Stimulated activated CD8-positive, alpha-beta memory T cell treated with anti-CD3 and anti-CD28 coated beads, Interleukin-15, amount 100 ng/mL, for 4 hours (primary cell): Measurements from ENCODE around the gene KIF6.

ENCODE experiments used
- DNase-seq, 2 donors: peaks; one replicate each; pipeline ENCODE4 v3.0.0-alpha.2; 2020; ENCODE audit warnings: low read depth in 2 of 2

The KIF6 gene

DNA sequence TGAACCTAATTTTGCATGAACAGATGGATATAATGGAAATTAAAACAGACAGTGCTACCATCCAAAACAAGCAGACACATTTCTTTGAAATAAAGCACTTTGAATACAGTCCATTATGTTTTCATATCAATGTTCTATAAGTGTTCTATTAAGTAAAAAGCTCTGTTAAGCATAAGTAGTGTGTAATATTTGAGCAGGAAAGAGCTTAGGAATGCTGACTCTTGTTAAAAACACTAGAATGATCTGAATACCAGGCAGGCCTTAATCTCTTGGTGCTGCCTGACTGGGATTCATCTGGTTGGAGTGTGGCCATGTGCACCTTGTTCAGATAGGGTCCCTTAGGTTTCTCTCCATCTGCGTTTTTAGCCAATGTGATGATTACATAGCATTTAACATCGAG, 130.9 kb downstream of the KIF6 start:
- DNase-seq: no peak

DNA sequence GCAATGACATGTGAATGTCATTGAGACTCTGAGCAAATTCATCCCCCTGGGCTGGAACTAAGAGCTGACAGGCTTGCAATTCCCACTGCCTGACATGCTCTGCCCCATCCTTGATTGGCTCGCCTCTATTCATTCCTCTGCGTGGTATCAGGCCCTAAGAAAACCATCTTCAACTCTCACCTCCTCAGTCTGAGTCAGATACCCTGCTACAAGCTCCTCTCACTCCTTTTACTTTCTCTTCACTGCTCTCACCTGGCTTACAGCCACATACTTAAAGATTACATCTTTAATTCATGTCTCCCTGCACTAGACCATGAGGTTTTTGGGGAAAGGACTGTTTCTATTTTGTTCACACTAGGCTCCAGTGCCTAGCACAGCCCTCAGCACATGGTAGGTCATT, 131.6 kb downstream of the KIF6 start:
- DNase-seq: no peak

DNA sequence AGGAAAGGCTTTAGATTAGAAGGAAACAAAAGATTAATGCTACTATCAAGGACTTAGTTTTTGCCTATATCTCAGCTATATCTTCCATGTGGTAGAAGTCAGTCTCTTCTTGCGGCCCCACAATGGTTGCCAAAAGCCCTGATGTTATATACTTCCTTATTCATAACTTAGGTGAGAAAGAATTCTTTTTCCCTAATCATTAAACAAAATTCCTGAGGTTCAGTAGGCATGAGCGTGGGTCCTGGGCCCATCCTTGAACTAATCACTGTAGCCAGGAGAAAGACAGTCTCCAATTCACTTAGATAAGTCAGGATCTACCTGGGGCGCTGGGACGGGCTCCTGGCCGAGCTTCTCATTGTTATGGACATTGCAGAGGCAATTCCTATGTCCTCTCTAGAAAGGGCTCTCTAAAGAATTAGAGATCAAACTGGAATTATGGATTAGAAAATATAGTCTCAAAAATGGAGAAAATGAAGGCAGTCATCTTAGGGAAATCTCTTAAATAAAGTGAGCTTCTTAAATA, 134.3 kb downstream of the KIF6 start:
- no peak for DNase-seq

DNA sequence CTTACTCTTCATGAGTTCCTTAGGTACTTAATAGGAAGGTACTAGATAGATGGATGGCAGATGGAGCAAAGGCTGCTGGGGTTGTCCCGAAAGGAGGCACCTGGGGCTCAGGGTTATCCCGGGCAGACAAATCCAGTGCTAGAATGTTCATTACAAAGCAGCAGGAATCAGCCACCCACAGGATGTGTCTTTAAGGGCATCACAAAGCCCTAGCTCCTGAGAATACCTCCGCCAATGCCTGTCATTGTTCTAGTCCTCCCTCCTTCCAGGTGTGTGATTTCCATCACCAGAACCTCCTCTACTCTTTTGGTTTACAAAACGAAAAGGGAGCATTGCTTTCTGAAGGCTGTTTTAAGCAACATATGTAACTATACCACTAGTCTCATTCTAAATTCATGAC, 138.1 kb downstream of the KIF6 start:
- DNase-seq: no peak

DNA sequence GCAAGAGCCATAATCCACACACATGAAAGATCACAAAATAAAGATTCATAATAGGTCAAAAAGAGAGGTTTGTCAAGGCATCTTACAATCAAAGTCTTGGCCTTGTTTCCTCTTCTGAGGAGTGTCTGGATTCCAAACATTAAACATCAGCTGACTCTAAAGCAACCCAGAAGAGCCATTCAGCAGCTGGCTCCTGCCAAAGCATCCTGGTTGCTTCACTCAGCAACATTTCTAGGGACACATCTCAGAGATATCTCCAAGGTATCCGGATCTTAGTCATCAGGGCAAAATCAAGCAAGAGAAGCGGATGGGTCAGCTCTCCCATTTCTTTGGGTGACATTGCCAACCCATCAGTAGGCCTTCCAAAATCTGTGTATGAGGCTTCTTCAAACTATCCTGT, 139.6 kb downstream of the KIF6 start:
- no peak for DNase-seq

DNA sequence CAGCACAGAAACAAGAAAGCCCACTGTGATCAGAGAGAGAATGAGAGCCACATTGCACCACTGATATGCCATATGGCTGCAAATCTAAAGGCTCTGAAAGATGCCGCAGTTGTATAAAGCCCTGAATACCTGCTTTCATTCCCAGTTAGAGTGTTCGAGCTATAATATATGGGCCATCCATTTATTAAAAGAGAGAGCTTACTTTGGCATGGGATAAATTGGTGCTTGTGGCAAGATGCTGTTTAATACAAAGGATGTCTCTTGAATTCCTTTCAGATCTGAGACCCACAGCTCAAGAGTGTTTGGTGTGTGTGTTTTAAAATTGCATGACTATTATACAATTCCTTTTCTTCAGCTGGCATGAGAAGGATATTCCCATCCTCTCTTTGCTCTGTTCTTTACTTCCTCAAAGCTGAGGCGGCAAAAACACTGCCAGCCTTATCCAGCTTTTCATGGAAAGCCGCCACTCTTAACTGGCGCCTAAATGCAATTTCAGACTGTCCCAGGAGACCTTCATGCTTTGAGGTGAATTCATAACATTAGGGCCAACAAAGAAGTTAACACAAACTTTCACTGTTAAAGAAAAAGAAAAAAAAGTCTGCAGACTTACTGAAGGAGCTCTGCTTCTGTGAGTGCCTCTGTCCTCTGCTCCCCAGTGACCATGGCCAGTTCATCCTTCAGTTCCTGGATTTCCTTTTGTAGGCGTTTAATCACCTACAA, 147.6 kb downstream of the KIF6 start:
- DNase-seq: no peak

DNA sequence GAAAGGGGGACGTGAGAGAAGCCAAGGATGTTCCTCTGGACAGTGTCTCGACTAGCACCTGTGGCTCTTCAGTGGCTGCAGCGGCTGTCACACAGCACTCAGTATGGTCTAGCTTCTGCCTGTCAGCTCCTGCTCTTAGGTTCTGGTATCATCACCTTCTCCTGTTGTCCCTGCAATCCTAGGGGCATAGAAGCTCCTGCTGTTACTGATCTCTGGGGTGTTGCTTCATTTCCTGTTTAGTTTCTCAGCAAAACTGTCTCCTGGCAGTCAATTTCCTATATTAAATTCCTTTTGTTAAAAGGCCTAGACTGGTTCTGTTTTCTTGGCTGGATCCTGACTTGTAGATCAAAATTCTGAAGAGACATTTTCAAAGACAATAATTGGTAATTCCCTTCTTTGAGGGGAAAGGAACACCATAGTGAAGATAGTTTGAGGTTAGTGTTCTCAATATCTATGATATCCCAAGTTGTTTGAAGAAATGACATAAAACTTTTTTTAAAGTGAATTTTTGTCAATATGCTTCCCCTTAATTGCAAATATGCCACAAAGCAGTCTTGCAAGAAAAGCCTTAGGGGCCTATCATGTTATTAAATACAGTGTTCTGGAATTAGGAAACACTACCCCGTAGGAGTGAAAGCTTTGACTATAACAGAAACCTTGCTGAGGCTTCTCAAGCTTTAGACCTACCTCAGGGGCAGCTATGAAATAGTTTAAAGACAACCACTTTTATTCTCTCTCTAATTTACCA, 148.5 kb downstream of the KIF6 start:
- no peak for DNase-seq

DNA sequence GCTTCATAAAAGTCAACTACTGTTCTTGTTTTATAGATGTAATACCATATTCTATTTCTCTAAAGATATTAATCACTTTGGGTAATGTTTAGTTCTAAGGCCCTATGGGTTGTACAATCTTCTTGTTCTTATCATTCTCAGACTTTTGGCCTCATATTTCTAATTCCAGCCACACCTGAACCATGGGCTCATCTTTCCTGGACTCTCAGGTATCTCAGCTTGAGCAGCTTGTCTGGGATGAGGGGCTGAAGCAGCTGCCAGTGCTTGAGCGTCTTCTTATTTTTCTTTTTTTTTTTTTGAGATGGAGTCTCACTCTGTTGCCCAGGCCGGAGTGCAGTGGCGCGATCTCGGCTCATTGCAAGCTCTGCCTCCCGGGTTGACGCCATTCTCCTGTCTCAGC, 150.2 kb downstream of the KIF6 start:
- no peak for DNase-seq

DNA sequence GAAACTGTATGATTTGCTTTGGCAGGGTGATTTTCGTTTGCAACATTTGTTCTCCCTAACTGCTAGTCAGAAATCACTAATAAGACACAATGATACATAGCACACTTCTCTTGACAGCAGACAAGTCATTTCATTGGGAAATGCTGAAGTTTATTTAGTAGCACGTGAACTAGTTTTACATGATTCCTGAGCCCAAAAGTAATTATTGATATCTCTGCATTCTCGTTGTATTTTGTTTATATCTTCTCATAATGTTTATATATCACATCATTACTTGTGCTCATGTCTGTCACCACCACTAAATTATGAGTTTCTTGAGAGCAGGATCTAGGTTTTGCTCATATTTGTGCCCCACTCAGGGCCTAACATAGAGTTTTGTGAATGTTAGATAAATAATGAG, 151.7 kb downstream of the KIF6 start:
- no peak for DNase-seq

DNA sequence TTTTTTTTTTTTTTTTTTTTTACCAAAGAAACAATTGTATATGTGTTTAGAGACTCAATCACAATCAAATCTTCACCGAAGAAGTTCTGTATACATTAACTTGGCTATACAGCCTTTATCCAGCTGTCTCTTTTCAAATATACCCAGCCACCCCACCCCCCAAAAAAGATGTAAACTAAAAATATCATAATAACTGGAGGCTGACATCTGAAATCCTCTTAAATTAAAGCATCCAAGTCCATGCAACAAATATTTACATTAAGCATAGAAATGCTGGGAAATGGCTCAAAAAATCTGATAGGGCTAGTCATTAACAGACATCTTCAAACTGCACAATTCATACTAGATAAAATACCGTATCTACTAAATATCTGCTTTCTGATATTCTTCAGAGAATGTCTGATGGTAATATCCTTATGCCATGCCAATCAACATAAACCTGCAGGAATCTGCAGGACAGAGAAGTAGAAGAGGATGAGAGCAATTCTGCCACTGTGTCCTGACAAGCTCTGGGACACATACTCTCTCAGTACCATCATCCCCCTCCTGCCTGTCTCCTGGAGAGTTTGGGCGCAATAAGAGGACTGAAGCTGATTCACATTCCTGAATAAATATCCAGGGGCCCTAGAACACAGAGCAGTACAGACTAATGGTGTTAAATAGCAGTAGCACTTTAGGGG, 152.4 kb downstream of the KIF6 start:
- no peak for DNase-seq

DNA sequence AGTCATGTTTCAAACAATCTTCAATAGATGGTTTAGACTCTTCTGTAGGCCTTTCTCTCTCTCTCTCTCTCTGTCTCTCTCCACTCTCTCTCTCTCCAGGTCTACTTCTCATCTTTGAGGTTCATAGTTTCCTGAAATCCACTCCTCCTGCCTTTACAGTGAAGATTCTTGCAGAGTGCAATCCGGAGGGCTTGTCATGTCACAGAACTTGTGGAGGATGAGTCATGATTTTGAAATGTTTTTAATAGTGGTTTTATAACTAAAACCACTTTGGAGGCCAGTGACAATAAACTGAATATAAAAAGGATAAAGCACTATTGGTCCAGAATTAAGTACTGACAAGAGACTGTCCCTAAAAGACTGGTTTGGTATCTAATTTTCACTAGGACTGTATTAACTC, 156.3 kb downstream of the KIF6 start:
- no peak for DNase-seq

DNA sequence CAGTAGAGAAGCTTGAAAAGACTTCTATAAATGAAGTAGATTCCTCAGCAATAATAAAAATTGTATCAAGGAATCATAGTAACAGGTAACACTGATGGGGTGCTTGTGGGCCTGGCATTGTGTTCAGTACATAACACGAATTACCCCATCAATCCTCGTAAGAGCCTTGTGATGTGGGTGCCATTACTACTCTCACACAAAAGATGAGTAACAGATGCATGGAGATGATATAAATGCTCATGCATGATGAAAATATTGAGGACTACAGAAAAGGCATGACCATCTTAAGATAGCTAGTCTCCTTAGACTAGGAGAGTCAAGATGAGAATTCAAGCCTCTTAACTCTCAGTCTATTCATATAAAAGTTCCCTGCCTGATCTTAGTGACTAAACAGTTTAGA, 158.1 kb downstream of the KIF6 start:
- no peak for DNase-seq

DNA sequence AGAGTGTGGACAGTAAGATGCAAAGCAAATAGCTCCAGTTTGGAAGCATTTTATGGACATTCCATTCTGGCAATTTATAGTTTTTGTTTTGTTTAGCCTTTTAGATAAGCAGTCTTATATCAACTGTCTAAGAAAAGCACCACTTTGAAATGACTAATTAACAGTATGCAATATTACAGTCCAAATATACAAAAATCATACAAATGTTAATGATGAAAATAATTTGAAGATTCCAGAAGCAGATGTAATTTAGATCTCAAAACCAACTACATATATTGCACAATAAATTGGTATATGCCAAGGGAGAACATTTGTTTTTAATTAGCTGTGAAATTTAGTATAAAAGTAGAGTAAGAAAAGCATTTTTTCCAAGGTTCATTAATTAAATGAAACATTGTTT, 158.8 kb downstream of the KIF6 start:
- DNase-seq: no peak

DNA sequence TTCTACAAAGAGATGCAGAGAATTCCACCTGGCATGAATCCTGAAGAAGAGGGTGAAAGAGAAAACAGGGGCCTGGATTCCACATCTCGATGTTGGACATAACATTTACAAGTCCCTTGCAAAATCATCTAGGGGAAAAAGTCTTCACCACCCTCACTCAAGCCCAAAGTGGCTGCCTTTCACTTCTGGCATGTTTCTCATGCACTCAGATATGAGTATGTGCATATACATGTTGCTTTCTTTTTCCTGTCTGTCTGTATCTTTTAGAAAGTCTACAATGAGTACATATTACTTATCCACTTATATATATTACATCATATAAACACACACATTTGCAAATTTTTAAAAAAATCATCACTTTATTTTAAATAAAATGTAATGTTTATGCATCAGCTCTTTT, 159.3 kb downstream of the KIF6 start:
- DNase-seq: no peak

DNA sequence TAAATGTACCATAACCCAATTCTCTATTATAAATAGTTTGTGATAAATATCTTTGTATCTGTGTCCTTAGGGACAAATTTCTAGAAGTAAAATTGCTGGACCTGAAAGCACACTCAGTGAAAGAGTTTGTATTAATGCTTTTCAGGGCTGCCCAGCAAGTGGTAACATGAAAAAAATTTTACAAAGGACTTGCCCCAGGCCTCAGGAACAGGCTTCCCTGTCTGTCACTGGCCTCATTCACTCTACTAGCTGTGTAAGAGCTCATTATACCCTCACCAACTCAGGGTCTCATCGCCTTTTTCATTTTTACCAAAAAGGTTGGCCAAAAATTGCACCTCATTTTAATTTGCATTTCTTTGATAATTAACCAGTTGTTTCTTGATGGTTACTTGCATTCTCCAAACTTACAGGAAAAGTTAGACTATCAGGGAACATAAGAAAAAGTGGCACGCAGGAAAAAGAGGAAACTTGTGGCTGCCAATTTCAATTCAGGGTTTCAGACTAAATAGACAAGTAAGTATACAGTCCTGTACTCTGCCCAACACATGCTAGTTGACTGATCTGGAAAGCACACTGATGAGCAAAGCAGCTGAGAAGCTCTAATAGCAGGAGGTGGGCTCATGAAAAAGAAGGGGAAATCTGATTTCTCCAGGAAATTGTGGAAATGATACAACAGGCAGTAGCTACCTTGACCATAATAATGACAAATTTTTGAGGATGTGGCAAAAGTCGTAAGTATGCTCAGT, 161.5 kb downstream of the KIF6 start:
- DNase-seq: no peak

DNA sequence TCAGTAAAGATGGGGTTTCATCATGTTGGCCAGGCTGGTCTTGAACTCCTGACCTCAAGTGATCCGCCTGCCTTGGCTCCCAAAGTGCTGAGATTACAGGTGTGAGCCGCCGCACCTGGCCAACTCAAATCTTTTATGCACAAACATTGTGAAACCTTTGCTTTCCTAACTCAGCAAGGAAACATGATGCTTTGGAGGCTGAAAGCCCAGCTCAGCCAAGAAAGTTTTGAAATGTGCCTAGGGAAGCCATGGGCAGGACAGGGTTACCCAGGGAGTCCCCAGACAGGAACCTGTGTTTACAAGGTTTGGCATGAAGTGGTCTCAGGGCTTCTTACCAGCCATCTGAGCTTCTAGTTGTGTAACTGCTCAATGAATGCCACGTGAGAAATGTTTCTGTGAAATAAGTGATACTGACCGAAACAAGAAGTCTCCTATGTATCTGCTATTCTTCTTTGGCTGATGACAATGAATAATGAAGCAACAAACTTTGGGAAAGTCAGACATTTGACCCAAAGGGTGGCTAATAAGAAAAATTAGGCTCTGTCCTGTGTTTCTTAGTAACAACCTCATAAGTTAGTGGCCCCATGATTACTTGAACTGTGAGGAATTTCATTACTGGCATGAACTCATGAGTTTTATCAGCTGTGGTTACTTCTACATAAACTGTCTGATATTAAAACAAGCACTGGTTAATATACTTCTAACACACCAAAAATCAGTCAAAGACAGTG, 163.5 kb downstream of the KIF6 start:
- DNase-seq: no peak

DNA sequence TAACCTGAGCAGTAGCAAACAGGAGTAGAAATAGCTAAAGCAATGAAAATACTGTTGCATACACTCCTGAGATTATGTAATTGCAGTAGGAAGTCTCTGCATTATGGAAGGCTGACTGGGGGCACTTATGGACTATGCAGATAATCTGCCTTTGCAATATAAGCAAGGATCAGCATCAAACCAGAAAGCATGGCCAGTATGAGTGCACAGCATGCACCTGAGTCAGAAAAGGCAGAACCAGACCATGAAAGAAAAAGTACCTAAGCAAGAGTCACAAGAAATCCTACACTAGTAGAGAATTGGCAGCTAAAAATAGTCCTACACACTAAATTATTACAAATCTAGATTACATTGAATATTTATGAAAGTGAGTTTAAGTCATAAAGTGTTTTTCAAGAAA, 164.3 kb downstream of the KIF6 start:
- DNase-seq: no peak

DNA sequence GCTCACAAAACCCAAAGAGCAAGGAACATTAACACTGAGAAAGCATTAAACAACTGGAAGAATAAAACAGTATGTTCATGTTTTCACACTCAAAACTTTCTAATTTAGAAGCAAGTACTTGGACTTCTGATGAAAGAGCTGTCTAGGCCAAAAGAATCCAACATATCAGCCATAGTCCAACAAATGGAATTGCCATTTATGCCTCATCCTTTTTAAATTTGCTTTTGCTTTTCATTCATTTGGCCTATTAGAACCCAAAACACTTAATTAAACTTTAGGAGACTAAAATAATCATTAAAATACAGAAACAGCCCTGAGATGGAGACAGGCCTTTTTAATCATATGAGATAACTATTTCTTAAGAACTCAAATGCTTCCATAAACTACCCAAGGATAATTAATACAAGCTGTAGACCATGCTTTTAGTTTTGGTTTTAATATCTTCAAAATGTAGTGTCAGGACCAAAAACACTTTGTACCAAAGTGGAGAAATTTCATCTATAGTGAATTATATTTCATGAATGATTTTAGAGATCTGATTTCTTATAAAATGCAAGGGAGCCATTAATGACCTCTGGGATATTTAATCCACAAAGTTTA, 166.5 kb downstream of the KIF6 start:
- no peak for DNase-seq

DNA sequence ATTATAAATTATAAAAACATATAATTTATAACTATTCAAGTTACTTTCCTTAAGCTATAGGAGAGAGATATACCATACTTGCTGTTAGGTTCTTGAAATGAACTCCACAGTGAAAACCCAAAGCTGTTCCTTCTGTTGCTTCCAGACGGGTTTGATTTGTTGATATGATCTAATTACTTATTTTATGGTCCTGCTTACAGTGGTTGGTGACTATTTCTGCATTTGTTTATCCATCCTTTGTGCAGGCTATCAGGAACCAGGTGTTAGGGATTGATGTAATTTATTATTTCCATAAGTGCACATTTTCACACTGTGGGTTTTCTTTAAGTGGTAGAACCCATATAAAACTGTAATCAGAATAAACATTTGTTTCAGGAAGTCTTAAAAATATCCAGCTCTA, 167.1 kb downstream of the KIF6 start:
- DNase-seq: no peak

DNA sequence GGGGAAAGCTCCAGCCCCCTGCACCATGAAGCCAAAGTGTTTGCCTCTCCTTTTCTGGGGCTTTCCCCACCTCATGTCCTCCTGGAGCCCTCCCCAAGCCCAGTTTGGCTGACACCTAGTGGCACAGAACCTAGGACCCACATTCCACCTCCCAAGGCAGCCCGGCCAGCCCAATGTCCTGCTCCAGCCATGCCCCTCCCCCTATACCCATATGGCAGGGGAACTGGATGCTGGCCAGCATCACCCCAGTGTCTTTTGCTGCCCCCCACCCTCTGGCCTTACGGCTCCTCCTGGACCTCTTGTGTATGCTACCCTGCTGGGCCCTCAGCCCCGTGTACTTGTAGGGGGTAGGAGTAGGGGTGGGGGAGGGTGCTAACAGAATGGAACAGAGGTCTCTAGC, 170.1 kb downstream of the KIF6 start:
- no peak for DNase-seq
